Ascending aorta (tissue), 2 donors: Measurements from ENCODE around the gene FN1. TPM values are rescaled to one million over a fixed set of nuclear protein-coding genes. Genes with fewer than 3 reads are reported as not detected.
"Not testable (repeated sequence)": the region's sequence is repeated elsewhere in the genome, so short reads cannot be mapped to it uniquely, and the experiment has no call there.

ENCODE experiments used
- DNase-seq, 2 donors: peaks; one replicate each; pipeline ENCODE4 v3.0.0-alpha.2; 2019; ENCODE audit warnings: low spot score in 2 of 2
- H3K27ac ChIP-seq, 2 donors: fragments of 200-600 bp; sonication (generic); one replicate each; pipeline ENCODE4 v1.5.1; 2016 to 2017; ENCODE audit warnings: mild to moderate bottlenecking in 1 of 2
- H3K27me3 ChIP-seq: fragments of 200-600 bp; sonication (generic); one replicate; pipeline ENCODE4 v1.5.1; 2017
- H3K36me3 ChIP-seq, 2 donors: fragments of 200-600 bp; sonication (generic); one replicate each; pipeline ENCODE4 v1.5.1; 2016
- H3K4me1 ChIP-seq, 2 donors: fragments of 200-600 bp; sonication (generic); one replicate each; pipeline ENCODE4 v1.5.1; 2016 to 2017; ENCODE audit warnings: mild to moderate bottlenecking in 1 of 2
- H3K4me3 ChIP-seq, 2 donors: fragments of 200-600 bp; sonication (generic); one replicate each; pipeline ENCODE4 v1.5.1; 2016 to 2017; ENCODE audit warnings: mild to moderate bottlenecking in 1 of 2
- H3K9me3 ChIP-seq, 2 donors: fragments of 200-600 bp; sonication (generic); one replicate each; pipeline ENCODE4 v1.5.1; 2016
- intact Hi-C: fragments of 100-400 bp; cut with DNase I; formaldehyde crosslinking; loops from one replicate; pipeline ENCODE4 v1.15.1; 2023
- total RNA-seq: library from RNA; depleted of rRNA; stranded (reverse); fragments of >200 nt; gene quantifications from one replicate; pipeline ENCODE4 v1.1.0, GENCODE V29; 2016
- TF ChIP-seq, protein P1 (sequence below), 3 experiments: fragments of 200-600 bp in 2 of 3; fragments of 450-650 bp in 1 of 3; sonication (generic) in 2 of 3; IDR thresholded peaks; one replicate each; pipeline ENCODE4 v1.5.1; 2016 to 2019; ENCODE audit warnings: antibody characterized with exemption in 3 of 3, mild to moderate bottlenecking in 1 of 3, moderate library complexity in 1 of 3

The FN1 gene
- total RNA-seq, 1 donor from 2014 or later, result 5,098 TPM

- peaks cover 51 to 82% of the 10 kb centered on the region in 2 donors for H3K36me3 ChIP-seq
- H3K9me3 ChIP-seq, result no peaks in the 10 kb centered on the region
- no peak overlapping the region for H3K4me3 ChIP-seq
- peaks cover 0 to 6% of the 10 kb centered on the region in 2 donors for H3K4me1 ChIP-seq
- H3K27ac ChIP-seq, result peak overlapping the region; percentile 2 to 27
- TF ChIP-seq, protein P1, sequence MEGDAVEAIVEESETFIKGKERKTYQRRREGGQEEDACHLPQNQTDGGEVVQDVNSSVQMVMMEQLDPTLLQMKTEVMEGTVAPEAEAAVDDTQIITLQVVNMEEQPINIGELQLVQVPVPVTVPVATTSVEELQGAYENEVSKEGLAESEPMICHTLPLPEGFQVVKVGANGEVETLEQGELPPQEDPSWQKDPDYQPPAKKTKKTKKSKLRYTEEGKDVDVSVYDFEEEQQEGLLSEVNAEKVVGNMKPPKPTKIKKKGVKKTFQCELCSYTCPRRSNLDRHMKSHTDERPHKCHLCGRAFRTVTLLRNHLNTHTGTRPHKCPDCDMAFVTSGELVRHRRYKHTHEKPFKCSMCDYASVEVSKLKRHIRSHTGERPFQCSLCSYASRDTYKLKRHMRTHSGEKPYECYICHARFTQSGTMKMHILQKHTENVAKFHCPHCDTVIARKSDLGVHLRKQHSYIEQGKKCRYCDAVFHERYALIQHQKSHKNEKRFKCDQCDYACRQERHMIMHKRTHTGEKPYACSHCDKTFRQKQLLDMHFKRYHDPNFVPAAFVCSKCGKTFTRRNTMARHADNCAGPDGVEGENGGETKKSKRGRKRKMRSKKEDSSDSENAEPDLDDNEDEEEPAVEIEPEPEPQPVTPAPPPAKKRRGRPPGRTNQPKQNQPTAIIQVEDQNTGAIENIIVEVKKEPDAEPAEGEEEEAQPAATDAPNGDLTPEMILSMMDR (IDR thresholded peaks at IDR 0.05), result no peak
- no peak for DNase-seq
- H3K27me3 ChIP-seq, result no peaks in the 10 kb centered on the region
- intact Hi-C loops, result no loop called here
Observed at GRCh38 chr2:215413484-215413777, 22.4 kb downstream of the FN1 start.

GRCh38 chr2:215411941-215412743 lies 23.7 kb downstream of the FN1 start:
- Histone ChIP-seq H3K4me1 (peaks cover 0 to 4% of the 10 kb centered on the region in 2 donors), H3K27me3 (no peaks in the 10 kb centered on the region), H3K4me3 (no peak overlapping the region), H3K36me3 (peaks cover 53 to 82% of the 10 kb centered on the region in 2 donors), H3K27ac (peak overlapping the region; percentile 12 to 49), H3K9me3 (no peaks in the 10 kb centered on the region)
- DNase-seq, result no peak
- intact Hi-C loops, result loop anchor here (2.0 kb wide), 1 partner anchor 23 kb away; no protein-coding TSS in a partner anchor
- TF ChIP-seq, protein P1 (IDR thresholded peaks at IDR 0.05), result no peak

DNA sequence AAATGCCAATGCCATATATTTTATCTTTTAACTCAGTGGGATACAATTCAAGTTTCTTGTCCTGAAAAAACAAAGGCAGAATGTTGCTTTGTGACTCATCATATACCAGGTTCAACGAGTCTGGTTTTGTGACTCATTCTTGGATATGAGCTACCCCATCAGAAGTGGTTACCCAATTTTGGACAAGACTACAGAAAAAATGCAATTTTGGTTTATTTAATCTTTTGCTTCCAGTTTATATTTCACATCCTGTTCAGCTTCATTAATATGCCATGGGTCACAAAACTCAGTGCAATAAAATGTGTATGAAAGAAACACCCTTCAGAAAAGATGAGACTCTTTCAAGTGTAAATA lies 25.0 kb downstream of the FN1 start:
- Histone ChIP-seq H3K4me1 (peaks cover 0 to 4% of the 10 kb centered on the region in 2 donors), H3K36me3 (peaks cover 64 to 86% of the 10 kb centered on the region in 2 donors), H3K9me3 (no peaks in the 10 kb centered on the region), H3K27ac (peak overlapping the region; percentile 55 to 64), H3K4me3 (no peak overlapping the region), H3K27me3 (no peaks in the 10 kb centered on the region)
- DNase-seq, result no peak
- intact Hi-C loops, result loop anchor here (2.0 kb wide), 1 partner anchor 24 kb away; no protein-coding TSS in a partner anchor
- TF ChIP-seq, protein P1 (IDR thresholded peaks at IDR 0.05), result no peak

GRCh38 chr2:215410181-215410931 lies 25.5 kb downstream of the FN1 start:
- not testable (repeated sequence) for H3K9me3 ChIP-seq, H3K4me1 ChIP-seq, DNase-seq, H3K4me3 ChIP-seq, H3K27me3 ChIP-seq
- peaks cover 69 to 91% of the 10 kb centered on the region in 2 donors for H3K36me3 ChIP-seq
- peak overlapping the region; percentile 55 to 64 for H3K27ac ChIP-seq
- intact Hi-C loops, result loop anchor here (2.0 kb wide), 1 partner anchor 24 kb away; no protein-coding TSS in a partner anchor

GRCh38 chr2:215409331-215410127 lies 26.3 kb downstream of the FN1 start:
- DNase-seq, result no peak
- Histone ChIP-seq H3K4me1 (peaks cover 0 to 4% of the 10 kb centered on the region in 2 donors), H3K27ac (peak overlapping the region; percentile 55 to 64), H3K27me3 (no peaks in the 10 kb centered on the region), H3K9me3 (no peaks in the 10 kb centered on the region), H3K36me3 (peaks cover 77 to 91% of the 10 kb centered on the region in 2 donors), H3K4me3 (no peak overlapping the region)
- TF ChIP-seq, protein P1 (IDR thresholded peaks at IDR 0.05), result no peak
- intact Hi-C loops, result loop anchor here (2.0 kb wide), 1 partner anchor 25 kb away; no protein-coding TSS in a partner anchor

- intact Hi-C loops, H3K4me3 ChIP-seq, DNase-seq, H3K4me1 ChIP-seq, H3K27me3 ChIP-seq, H3K9me3 ChIP-seq: not testable (repeated sequence)
- peaks cover 80 to 91% of the 10 kb centered on the region in 2 donors for H3K36me3 ChIP-seq
- H3K27ac ChIP-seq, result peak overlapping the region; percentile 55 to 64
Observed at GRCh38 chr2:215408441-215408840, 27.4 kb downstream of the FN1 start.
